Stimulated activated naive B cell treated with anti-CD40 and anti-IgM and Interleukin-4, amounts not matched to agents 10 μg/mL and 1 μg/mL and 100 μg/mL, for 72 hours (primary cell): Measurements from ENCODE around the gene LUC7L.
A peak's percentile ranks its signal among the peaks of the same experiment; 100 is the strongest.

Experiments used
- ATAC-seq, 2 donors: fragments of 150-1000 bp; cut with Tn5 transposase; replicated peaks; 2 replicates each; pipeline ENCODE4 v1.10.0; 2021; ENCODE audit warnings: moderate library complexity in 1 of 2
- DNase-seq: peaks from one replicate; pipeline ENCODE4 v3.0.0; 2021
- H3K27ac Mint-ChIP-seq: one replicate; pipeline ENCODE4 v1.8.0; 2022; ENCODE audit warnings: mild to moderate bottlenecking, mixed read lengths
- H3K27me3 Mint-ChIP-seq, 2 donors: one replicate each; pipeline ENCODE4 v1.8.0; 2022; ENCODE audit warnings: mixed read lengths in 2 of 2
- H3K36me3 Mint-ChIP-seq, 2 donors: one replicate each; pipeline ENCODE4 v1.8.0; 2022; ENCODE audit warnings: mixed read lengths in 2 of 2, mild to moderate bottlenecking in 1 of 2
- H3K4me1 Mint-ChIP-seq, 2 donors: one replicate each; pipeline ENCODE4 v1.8.0; 2022; ENCODE audit warnings: mixed read lengths in 2 of 2, mild to moderate bottlenecking in 1 of 2
- H3K4me3 Mint-ChIP-seq, 2 donors: one replicate each; pipeline ENCODE4 v1.8.0; 2022; ENCODE audit warnings: mild to moderate bottlenecking in 2 of 2, mixed read lengths in 2 of 2, moderate library complexity in 1 of 2
- H3K9me3 Mint-ChIP-seq, 2 donors: one replicate each; pipeline ENCODE4 v1.8.0; 2022; ENCODE audit warnings: mixed read lengths in 2 of 2, mild to moderate bottlenecking in 1 of 2

The LUC7L gene, protein sequence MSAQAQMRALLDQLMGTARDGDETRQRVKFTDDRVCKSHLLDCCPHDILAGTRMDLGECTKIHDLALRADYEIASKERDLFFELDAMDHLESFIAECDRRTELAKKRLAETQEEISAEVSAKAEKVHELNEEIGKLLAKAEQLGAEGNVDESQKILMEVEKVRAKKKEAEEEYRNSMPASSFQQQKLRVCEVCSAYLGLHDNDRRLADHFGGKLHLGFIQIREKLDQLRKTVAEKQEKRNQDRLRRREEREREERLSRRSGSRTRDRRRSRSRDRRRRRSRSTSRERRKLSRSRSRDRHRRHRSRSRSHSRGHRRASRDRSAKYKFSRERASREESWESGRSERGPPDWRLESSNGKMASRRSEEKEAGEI

DNA sequence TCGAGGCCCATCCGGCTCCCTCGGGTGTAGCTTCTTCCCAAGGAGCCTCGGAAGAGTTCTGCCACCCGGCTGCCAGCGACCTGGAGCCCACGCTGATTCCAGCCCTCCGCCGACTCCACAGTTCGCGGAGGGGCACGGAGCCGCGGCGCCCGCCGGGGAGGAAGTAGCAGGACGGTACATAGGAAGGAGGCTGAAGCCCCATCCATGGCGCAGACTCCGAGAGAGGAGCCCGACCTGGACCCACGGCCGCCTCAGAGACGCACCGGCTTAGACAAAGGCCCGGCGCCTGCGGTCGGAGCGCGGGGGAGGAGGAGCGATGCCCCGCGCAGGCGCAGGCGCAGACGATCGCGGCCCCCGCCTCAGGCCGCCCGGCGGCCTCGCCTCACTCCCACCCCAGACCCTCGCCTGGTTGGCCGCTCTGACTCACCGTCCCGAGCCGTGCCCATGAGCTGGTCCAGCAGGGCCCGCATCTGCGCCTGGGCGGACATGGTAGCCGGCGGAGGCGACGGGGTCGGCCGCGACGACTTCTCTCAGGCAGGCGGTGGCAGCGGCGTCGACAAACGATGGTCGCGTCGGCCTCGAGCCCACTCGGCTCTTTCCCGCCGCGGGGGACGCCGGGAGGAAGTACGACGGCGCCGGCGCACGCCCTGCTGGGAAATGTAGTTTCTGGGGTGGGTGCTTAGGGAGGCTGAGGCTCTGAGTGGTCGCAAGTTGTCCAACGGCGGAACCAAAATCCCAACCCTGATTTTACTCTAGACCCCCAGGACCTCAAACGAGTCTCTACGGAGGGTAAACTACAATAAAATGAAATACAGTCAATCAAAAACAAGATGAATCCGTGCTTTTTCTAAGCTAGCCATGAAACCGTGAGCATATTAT is at the start of gene LUC7L:
TSS of gene LUC7L (minus strand) at position 598 of the 879 bp plus-strand sequence. CDS start at position 488, 110 bp downstream.
- H3K27me3 Mint-ChIP-seq = no peaks in the 10 kb centered on the region
- peaks cover 7 to 24% of the 10 kb centered on the region in 2 donors for H3K36me3 Mint-ChIP-seq
- H3K9me3 Mint-ChIP-seq = no peaks in the 10 kb centered on the region
- peak; percentile 92 to 94 for ATAC-seq
- H3K4me1 Mint-ChIP-seq = peaks cover 18 to 25% of the 10 kb centered on the region in 2 donors
- H3K27ac Mint-ChIP-seq = peak within 1 kb of the TSS; percentile 99
- DNase-seq = peak; percentile 86
- H3K4me3 Mint-ChIP-seq = peak within 1 kb of the TSS; percentile 89 to 94

DNA sequence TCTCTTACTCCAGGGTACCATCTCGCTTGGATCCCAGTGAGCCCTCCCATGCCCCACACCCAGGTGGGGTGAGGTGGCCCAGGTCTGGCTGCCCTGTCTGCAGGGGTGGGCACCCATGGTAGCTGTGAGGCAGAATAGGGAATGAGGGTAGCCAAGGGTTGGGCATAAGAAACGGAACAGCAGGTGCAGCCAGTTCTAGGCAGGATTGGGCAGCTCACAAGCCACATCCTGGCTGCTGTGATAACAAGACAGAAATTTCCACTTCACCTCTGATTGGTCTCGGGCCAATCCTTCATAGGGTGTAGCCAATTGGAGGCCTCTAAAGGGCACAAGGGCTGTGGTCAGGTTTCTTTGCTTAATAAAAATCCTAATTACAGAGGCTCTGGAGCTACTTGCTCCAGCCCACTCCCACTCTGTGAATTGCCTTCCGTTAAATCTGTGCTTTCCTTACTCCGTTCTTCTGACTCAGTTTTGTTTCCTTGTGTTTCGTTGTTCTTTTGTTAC is 49.7 kb upstream of the LUC7L start:
- no peak overlapping the region for H3K27ac Mint-ChIP-seq
- peaks cover 7 to 28% of the 10 kb centered on the region in 2 donors for H3K4me1 Mint-ChIP-seq
- ATAC-seq (peak; percentile 81 to 86), DNase-seq (peak; percentile 41)
- no peaks in the 10 kb centered on the region for H3K9me3 Mint-ChIP-seq
- no peaks in the 10 kb centered on the region for H3K36me3 Mint-ChIP-seq
- peaks cover 36 to 59% of the 10 kb centered on the region in 2 donors for H3K27me3 Mint-ChIP-seq
- H3K4me3 Mint-ChIP-seq = no peak overlapping the region

DNA sequence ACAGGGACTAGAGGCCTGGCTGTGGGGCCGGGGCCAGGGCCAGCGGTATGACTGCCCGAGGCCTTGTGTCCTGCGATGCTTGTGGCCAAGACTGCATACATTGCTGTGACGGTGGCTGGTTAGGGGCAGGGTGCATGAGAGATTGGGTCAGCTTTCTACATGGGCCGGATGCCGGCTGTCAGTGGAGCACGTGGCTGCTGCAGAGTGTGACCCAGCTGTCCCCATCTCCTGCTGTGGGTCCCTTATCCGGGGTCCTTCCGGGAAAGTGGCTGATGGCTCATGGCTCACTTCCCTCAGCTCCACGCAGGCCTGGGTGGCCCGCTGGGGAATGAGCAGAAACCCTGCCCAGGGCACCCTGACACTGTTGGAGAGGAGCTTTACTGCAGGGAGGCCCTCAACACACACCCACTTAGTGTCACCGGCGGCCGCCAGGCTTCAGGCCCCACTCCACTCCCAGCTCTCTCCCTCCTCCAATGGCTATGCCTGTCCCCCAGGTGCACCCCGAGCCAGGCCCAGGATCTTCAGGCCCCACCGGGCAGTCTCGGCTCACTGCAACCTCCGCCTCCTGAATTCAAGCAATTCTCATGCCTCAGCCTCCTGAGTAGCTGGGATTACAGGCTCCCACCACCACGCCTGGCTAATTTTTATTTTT is 47.3 kb upstream of the LUC7L start:
- Mint-ChIP-seq H3K9me3 (no peaks in the 10 kb centered on the region), H3K36me3 (no peaks in the 10 kb centered on the region), H3K4me1 (peaks cover 7 to 27% of the 10 kb centered on the region in 2 donors), H3K27me3 (peaks cover 38 to 47% of the 10 kb centered on the region in 2 donors), H3K4me3 (peak overlapping the region; percentile 68 to 75), H3K27ac (peak overlapping the region; percentile 51)
- ATAC-seq (no peak), DNase-seq (no peak)

GRCh38 chr16:275786-276232 is 46.6 kb upstream of the LUC7L start, which contains the start of gene RGS11:
Gene RGS11 (minus strand): TSS chr16:275944. CDS start chr16:275911, 33 bp downstream.
- H3K9me3 Mint-ChIP-seq = no peaks in the 10 kb centered on the region
- H3K27ac Mint-ChIP-seq = peak within 1 kb of the TSS; percentile 51
- H3K4me1 Mint-ChIP-seq = peaks cover 7 to 20% of the 10 kb centered on the region in 2 donors
- no peak for DNase-seq
- peaks cover 33 to 40% of the 10 kb centered on the region in 2 donors for H3K27me3 Mint-ChIP-seq
- H3K36me3 Mint-ChIP-seq = no peaks in the 10 kb centered on the region
- peak within 1 kb of the TSS; percentile 75 for H3K4me3 Mint-ChIP-seq
- peak in 1 of 2 donors; percentile 13 for ATAC-seq

DNA sequence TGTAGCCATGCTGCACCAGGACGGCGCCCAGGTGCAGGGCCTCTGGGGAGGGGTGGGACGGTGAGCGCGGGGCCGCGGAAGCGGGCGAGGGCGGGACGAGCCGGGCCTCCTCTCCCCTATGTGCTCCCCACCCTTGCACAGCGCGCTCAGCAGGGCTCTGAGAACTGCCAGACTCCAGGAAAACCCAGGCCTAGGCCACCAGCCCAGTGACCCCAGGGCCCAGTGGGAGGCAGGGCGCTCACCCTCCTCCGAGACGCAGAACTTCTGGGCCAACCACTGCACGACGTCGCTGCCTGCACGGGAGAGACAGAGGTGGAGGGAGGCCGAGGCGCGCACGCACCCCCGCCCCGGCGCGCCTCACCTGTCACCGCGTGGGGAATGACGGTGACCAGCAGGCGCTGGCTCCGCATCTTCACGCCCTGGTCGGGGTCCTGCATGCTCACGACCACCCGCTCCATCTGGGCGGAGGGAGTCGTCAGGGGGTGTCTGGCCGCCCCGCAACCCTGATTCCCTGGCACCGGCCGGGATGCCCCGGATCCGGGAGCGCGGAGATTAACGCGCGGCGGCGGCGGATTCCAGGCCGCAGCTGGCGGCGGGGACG is 45.9 kb upstream of the LUC7L start:
- peak; percentile 51 to 52 for ATAC-seq
- Mint-ChIP-seq H3K4me1 (peaks cover 7 to 19% of the 10 kb centered on the region in 2 donors), H3K27me3 (peaks cover 31 to 38% of the 10 kb centered on the region in 2 donors), H3K4me3 (peak overlapping the region; percentile 75), H3K9me3 (no peaks in the 10 kb centered on the region), H3K27ac (peak overlapping the region; percentile 47), H3K36me3 (no peaks in the 10 kb centered on the region)
- no peak for DNase-seq

- H3K4me1 Mint-ChIP-seq = peaks cover 5 to 12% of the 10 kb centered on the region in 2 donors
- ATAC-seq (no peak), DNase-seq (no peak)
- H3K36me3 Mint-ChIP-seq = no peaks in the 10 kb centered on the region
- H3K27me3 Mint-ChIP-seq = peaks cover 27 to 30% of the 10 kb centered on the region in 2 donors
- H3K4me3 Mint-ChIP-seq = no peak overlapping the region
- no peaks in the 10 kb centered on the region for H3K9me3 Mint-ChIP-seq
- no peak overlapping the region for H3K27ac Mint-ChIP-seq
These were observed 44.5 kb upstream of the LUC7L start for GRCh38 chr16:273547-274421.

DNA sequence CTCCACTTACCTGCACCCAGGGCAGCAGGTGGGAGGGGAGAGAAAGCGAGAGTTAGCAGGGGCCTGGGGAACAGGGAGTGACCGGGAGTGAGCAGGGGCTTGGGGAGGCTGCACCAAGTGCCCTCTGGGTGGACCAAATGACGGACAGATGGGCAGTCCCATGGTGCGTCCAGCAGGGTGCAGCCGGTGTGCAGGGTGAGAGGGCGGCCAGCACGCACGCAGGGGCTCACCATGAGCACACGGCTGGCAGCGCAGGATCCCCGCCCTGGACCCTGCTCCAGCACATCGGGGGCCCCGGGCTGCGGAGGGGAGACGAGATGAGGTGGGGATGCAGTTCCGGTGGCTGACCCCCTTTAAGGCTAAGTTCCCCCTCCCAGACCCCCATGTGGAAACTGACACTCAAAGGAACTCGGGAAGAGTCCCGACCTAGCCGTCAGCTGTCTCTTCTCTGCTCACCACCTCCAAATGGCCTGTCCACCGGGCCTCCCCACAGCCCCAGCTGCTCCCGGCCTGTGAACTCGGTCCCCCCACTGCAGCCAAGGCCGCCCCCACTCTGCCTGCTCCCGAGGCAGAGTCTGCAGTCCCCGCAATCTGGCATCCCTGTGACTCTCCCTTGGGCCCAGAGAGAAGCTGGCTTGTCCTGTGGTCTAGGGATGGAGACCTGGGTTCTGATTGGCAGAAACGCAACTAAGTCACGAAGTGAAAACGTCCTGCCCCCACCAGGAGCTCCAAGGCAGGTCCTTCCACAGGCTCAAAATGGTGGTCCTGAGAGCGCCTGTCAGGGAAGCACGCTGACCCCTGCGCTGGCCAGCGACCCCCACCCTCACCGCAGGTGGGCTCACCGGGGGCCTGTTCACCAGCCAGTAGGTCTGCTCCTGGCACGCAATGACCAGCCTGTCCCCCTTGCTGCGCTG is 43.6 kb upstream of the LUC7L start:
- Mint-ChIP-seq H3K4me1 (peaks cover 5 to 11% of the 10 kb centered on the region in 2 donors), H3K9me3 (no peaks in the 10 kb centered on the region), H3K4me3 (no peak overlapping the region), H3K27ac (no peak overlapping the region), H3K36me3 (no peaks in the 10 kb centered on the region), H3K27me3 (peaks cover 23% of the 10 kb centered on the region in 2 donors)
- DNase-seq = no peak
- no peak for ATAC-seq

- no peak overlapping the region for H3K4me3 Mint-ChIP-seq
- peaks cover 4 to 9% of the 10 kb centered on the region in 2 donors for H3K36me3 Mint-ChIP-seq
- no peak overlapping the region for H3K27ac Mint-ChIP-seq
- peaks cover 4 to 6% of the 10 kb centered on the region in 2 donors for H3K4me1 Mint-ChIP-seq
- peaks cover 7 to 8% of the 10 kb centered on the region in 2 donors for H3K27me3 Mint-ChIP-seq
- ATAC-seq (no peak), DNase-seq (no peak)
- no peaks in the 10 kb centered on the region for H3K9me3 Mint-ChIP-seq
These were observed 41.4 kb upstream of the LUC7L start for GRCh38 chr16:270381-271255.

DNA sequence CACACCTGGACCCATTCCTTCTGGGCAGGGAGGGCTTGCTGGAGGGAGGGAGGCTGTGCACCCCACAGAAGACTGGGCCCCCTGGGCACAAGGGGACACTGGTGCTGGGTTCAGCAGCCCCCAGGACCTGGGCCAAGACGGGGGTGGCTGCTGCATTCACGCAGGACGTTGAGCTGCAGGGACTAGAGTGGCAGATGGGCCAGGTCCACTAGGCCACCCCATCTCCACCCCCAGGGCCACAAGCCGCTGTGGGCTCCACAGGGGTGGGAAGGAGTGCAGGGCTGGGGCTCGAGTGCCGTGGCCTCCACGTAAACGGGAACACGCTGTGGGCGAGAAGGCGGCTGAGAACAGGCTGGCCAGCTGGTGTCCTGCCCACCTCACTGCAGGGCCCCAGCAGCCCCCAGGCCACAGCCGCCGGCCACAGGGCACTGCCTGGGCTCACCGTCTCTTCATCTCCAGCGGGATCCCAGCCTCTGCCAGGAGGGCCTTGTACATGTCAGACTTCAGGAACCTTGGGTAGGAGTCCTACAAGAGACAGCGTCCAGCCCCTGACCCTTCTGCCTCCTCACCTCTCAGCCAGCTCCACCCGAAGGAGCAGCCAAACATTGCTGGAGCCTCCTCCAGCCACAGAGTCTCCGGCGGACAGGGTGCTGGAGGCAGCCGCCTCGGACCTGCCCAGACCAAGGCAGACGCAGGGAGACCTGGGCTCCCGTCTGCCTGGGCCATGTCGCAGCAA is 40.0 kb upstream of the LUC7L start:
- H3K27me3 Mint-ChIP-seq = peaks cover 0 to 4% of the 10 kb centered on the region in 2 donors
- peaks cover 12 to 16% of the 10 kb centered on the region in 2 donors for H3K36me3 Mint-ChIP-seq
- ATAC-seq = no peak
- H3K4me3 Mint-ChIP-seq = no peak overlapping the region
- peaks cover 0 to 2% of the 10 kb centered on the region in 2 donors for H3K4me1 Mint-ChIP-seq
- no peak overlapping the region for H3K27ac Mint-ChIP-seq
- no peak for DNase-seq
- H3K9me3 Mint-ChIP-seq = no peaks in the 10 kb centered on the region

GRCh38 chr16:268141-269053 is 39.1 kb upstream of the LUC7L start:
- H3K27ac Mint-ChIP-seq = peak overlapping the region; percentile 63
- no peak overlapping the region for H3K4me3 Mint-ChIP-seq
- H3K36me3 Mint-ChIP-seq = peaks cover 18 to 23% of the 10 kb centered on the region in 2 donors
- H3K27me3 Mint-ChIP-seq = peaks cover 0 to 4% of the 10 kb centered on the region in 2 donors
- H3K9me3 Mint-ChIP-seq = no peaks in the 10 kb centered on the region
- ATAC-seq (no peak), DNase-seq (no peak)
- peaks cover 0 to 2% of the 10 kb centered on the region in 2 donors for H3K4me1 Mint-ChIP-seq
